AG04450 (cell line): ENCODE measurements around the gene CES2. TPM values are rescaled to one million over a fixed set of nuclear protein-coding genes. Genes with fewer than 3 reads are reported as not detected.
"Not testable (repeated sequence)": the region's sequence is repeated elsewhere in the genome, so short reads cannot be mapped to it uniquely, and the experiment has no call there.

Experiments
- CTCF ChIA-PET: fragments of 300-600, 350-600 bp; formaldehyde crosslinking; extraction: SDS; loops from one replicate; lab custom pipeline; 2022; ENCODE audit warnings: antibody characterized with exemption, inconsistent platforms; lab: Charles Lee
- POLR2A ChIA-PET: fragments of 350-600 bp; formaldehyde crosslinking; extraction: SDS; loops from one replicate; lab custom pipeline; 2021; ENCODE audit warnings: antibody characterized with exemption, inconsistent platforms; lab: Yijun Ruan, JAX
- DNase-seq: peaks from one replicate; pipeline ENCODE4 v3.0.0-alpha.2; 2011; ENCODE audit warnings: low read depth, low spot score
- H3K27ac ChIP-seq: one replicate; pipeline ENCODE4 v1.5.1; 2012; ENCODE audit warnings: low read depth, low read length, control low read depth
- H3K27me3 ChIP-seq: one replicate; pipeline ENCODE4 v1.6.0; 2012; ENCODE audit warnings: low read length; ENCODE audit not compliant: control insufficient read depth, insufficient read depth
- H3K4me3 ChIP-seq: 2 replicates; pipeline ENCODE4 v1.5.1; 2011; ENCODE audit warnings: mild to moderate bottlenecking, low read depth, low read length, control low read depth
- H3K9me3 ChIP-seq: 2 replicates; pipeline ENCODE4 v1.5.1; 2012; ENCODE audit warnings: low read length; ENCODE audit not compliant: control insufficient read depth, insufficient read depth
- CTCF ChIP-seq: IDR thresholded peaks from 2 replicates; pipeline ENCODE4 v1.5.1; 2011; ENCODE audit warnings: low read depth, low read length, control low read depth, inconsistent platforms
- polyA plus RNA-seq: library from polyadenylated mRNA; depleted of rRNA; stranded (reverse); fragments of >200 nt; gene quantifications from 2 replicates; pipeline ENCODE4 v1.2.3, GENCODE V29; 2011; rRNA removed

Gene CES2
- polyA plus RNA-seq, 1 experiment, result 20.7 TPM

GRCh38 chr16:66986559-66986958 lies 51.2 kb downstream of the CES2 start:
- ChIA-PET POLR2A (no interaction called here), CTCF (no interaction called here)
- DNase-seq, result no peak
- TF ChIP-seq CTCF, result no peak
- Histone ChIP-seq H3K9me3 (no peaks in the 10 kb centered on the region), H3K27me3 (peaks cover 2% of the 10 kb centered on the region), H3K4me3 (no peak overlapping the region), H3K27ac (no peak overlapping the region)

GRCh38 chr16:66988197-66988788 lies 53.0 kb downstream of the CES2 start, which contains the start of gene CES4A:
CES4A (plus strand) TSS chr16:66988589; CDS start chr16:66988773, 184 bp downstream.
- ChIA-PET CTCF (interaction anchor here (0.5 to 2.2 kb wide), 3 partner anchors 34 to 167 kb away, joined by 3 to 8 read pairs (median 4); no protein-coding TSS in a partner anchor), POLR2A (no interaction called here)
- H3K27ac ChIP-seq, result no peak within 1 kb of the TSS
- peak; percentile 53 for DNase-seq
- no peaks in the 10 kb centered on the region for H3K9me3 ChIP-seq
- H3K4me3 ChIP-seq, result no peak within 1 kb of the TSS
- peaks cover 2% of the 10 kb centered on the region for H3K27me3 ChIP-seq
- no peak for TF ChIP-seq CTCF

GRCh38 chr16:66991545-66992077 lies 56.3 kb downstream of the CES2 start:
- no peak for TF ChIP-seq CTCF
- Histone ChIP-seq H3K27ac (no peak overlapping the region), H3K9me3 (no peaks in the 10 kb centered on the region), H3K27me3 (peaks cover 2% of the 10 kb centered on the region), H3K4me3 (no peak overlapping the region)
- no peak for DNase-seq
- POLR2A ChIA-PET, result no interaction called here
- CTCF ChIA-PET, result interaction anchor here (0.7 to 1.9 kb wide), 3 partner anchors 16 to 31 kb away, joined by 3 to 5 read pairs (median 3); no protein-coding TSS in a partner anchor

- H3K4me3 ChIP-seq, H3K9me3 ChIP-seq, CTCF ChIA-PET, H3K27me3 ChIP-seq, DNase-seq, H3K27ac ChIP-seq: not testable (repeated sequence)
- POLR2A ChIA-PET, result interaction anchor here (0.9 kb wide), 1 partner anchor 24 kb away, joined by 3 read pairs; no protein-coding TSS in a partner anchor
These were observed 58.2 kb downstream of the CES2 start for GRCh38 chr16:66993558-66993957.

Other genes with a start within 250 kb of the CES2 start
- 16.4 and 19.2 TPM in 2 replicates for gene CMTM4, start 238.8 kb upstream of the CES2 start, polyA plus RNA-seq
- gene DYNC1LI2, start 183.9 kb upstream of the CES2 start, polyA plus RNA-seq, result 86.7 and 88.5 TPM in 2 replicates
- not detected in 2 replicates for gene TERB1, start 133.9 kb upstream of the CES2 start, polyA plus RNA-seq
- gene NAE1, start 104.5 kb upstream of the CES2 start, polyA plus RNA-seq, result 31.3 and 49.8 TPM in 2 replicates
- gene CA7, start 91.1 kb upstream of the CES2 start, polyA plus RNA-seq, result not detected in 2 replicates
- 11.8 and 12.1 TPM in 2 replicates for gene PDP2, start 55.0 kb upstream of the CES2 start, polyA plus RNA-seq
- not detected in 2 replicates for gene CDH16, start 16.6 kb upstream of the CES2 start, polyA plus RNA-seq
- 1.9 and 2.7 TPM in 2 replicates for gene RRAD, start 10.0 kb upstream of the CES2 start, polyA plus RNA-seq
- gene CIAO2B, start 1.1 kb upstream of the CES2 start, polyA plus RNA-seq, result 131 and 166 TPM in 2 replicates
- 0.06 and 0.12 TPM in 2 replicates for gene CES3, start 25.8 kb downstream of the CES2 start, polyA plus RNA-seq
- 2.8 and 3.3 TPM in 2 replicates for gene CES4A, start 53.1 kb downstream of the CES2 start, polyA plus RNA-seq
- 35.9 and 46.1 TPM in 2 replicates for gene CBFB, start 93.6 kb downstream of the CES2 start, polyA plus RNA-seq
- gene PHAF1, start 174.4 kb downstream of the CES2 start, polyA plus RNA-seq, result 24.6 and 26.1 TPM in 2 replicates
- 18.6 and 25.6 TPM in 2 replicates for gene B3GNT9, start 215.5 kb downstream of the CES2 start, polyA plus RNA-seq
- gene TRADD, start 224.4 kb downstream of the CES2 start, polyA plus RNA-seq, result 9.4 and 10.9 TPM in 2 replicates
- gene FBXL8, start 224.4 kb downstream of the CES2 start, polyA plus RNA-seq, result 2.7 and 3.2 TPM in 2 replicates
- 0.82 and 1.0 TPM in 2 replicates for gene HSF4, start 229.2 kb downstream of the CES2 start, polyA plus RNA-seq
- gene NOL3, start 235.0 kb downstream of the CES2 start, polyA plus RNA-seq, result 8.2 and 10.7 TPM in 2 replicates
- gene MATCAP1, start 248.4 kb downstream of the CES2 start, polyA plus RNA-seq, result 13.9 and 18.1 TPM in 2 replicates